Endodermal cell (in vitro differentiated cells): ENCODE data around the gene PTPN12. TPM values are rescaled to one million over a fixed set of nuclear protein-coding genes. Genes with fewer than 3 reads are reported as not detected.

Source experiments
- DNase-seq: peaks from one replicate; pipeline ENCODE4 v3.0.0-alpha.2; 2017
- H3K27ac ChIP-seq: 2 replicates; pipeline ENCODE4 v1.5.1; 2013; ENCODE audit warnings: mild to moderate bottlenecking, low read depth, low read length, moderate library complexity
- H3K27me3 ChIP-seq: 2 replicates; pipeline ENCODE4 v1.6.1; 2013; ENCODE audit warnings: mild to moderate bottlenecking, low read length, moderate library complexity; ENCODE audit not compliant: insufficient read depth, control insufficient read depth, poor library complexity, severe bottlenecking
- H3K36me3 ChIP-seq: 2 replicates; pipeline ENCODE4 v1.7.0; 2013; ENCODE audit warnings: mild to moderate bottlenecking, low read length, moderate library complexity; ENCODE audit not compliant: control insufficient read depth, insufficient read depth
- H3K4me1 ChIP-seq: one replicate; pipeline ENCODE4 v1.7.0; 2013; ENCODE audit warnings: low read length; ENCODE audit not compliant: control insufficient read depth, insufficient read depth
- H3K4me3 ChIP-seq: 2 replicates; pipeline ENCODE4 v1.5.1; 2013; ENCODE audit warnings: mild to moderate bottlenecking, low read length, moderate library complexity
- H3K9ac ChIP-seq: 2 replicates; pipeline ENCODE4 v1.6.1; 2013; ENCODE audit warnings: mild to moderate bottlenecking, low read length, moderate library complexity; ENCODE audit not compliant: poor library complexity, severe bottlenecking; ENCODE audit errors: extremely low read depth
- H3K9me3 ChIP-seq: 2 replicates; pipeline ENCODE4 v1.6.1; 2013; ENCODE audit warnings: mild to moderate bottlenecking, low read length, moderate library complexity; ENCODE audit not compliant: control insufficient read depth
- H3K27ac Mint-ChIP-seq: 2 replicates; pipeline ENCODE4 v1.8.0; 2020; ENCODE audit warnings: mixed read lengths
- H3K27me3 Mint-ChIP-seq: 2 replicates; pipeline ENCODE4 v1.8.0; 2021; ENCODE audit warnings: mild to moderate bottlenecking, mixed read lengths; ENCODE audit not compliant: insufficient read depth
- H3K36me3 Mint-ChIP-seq: 2 replicates; pipeline ENCODE4 v1.8.0; 2020; ENCODE audit warnings: low read depth, mixed read lengths
- H3K4me1 Mint-ChIP-seq: 2 replicates; pipeline ENCODE4 v1.8.0; 2020; ENCODE audit warnings: mixed read lengths
- H3K4me3 Mint-ChIP-seq: 2 replicates; pipeline ENCODE4 v1.8.0; 2020; ENCODE audit warnings: mild to moderate bottlenecking, moderate library complexity, mixed read lengths
- H3K9me3 Mint-ChIP-seq: 2 replicates; pipeline ENCODE4 v1.8.0; 2020; ENCODE audit warnings: mild to moderate bottlenecking, mixed read lengths
- CTCF ChIP-seq: fragments of 200-600 bp; sonication (generic); conservative IDR thresholded peaks from 2 replicates; pipeline ENCODE4 v1.5.0; 2021; ENCODE audit warnings: antibody characterized with exemption, mild to moderate bottlenecking
- WGBS, 2 experiments: methylation state at CpG; one replicate each; pipeline versions ENCODE4 v1.1.5 to v1.1.7; 2013; ENCODE audit warnings: missing lambda C conversion rate in 2 of 2, mixed read lengths in 1 of 2; ENCODE audit not compliant: insufficient coverage in 1 of 2, insufficient read length in 1 of 2; 5-methylcytosine and 5-hydroxymethylcytosine counted together
- total RNA-seq, 2 donors: library from RNA; stranded (reverse); fragmentation: NEBNext Ultra II Directional in 1 of 2; extraction: Animal tissue kit (Norgen Biotek cat#: 25700) in 1 of 2; gene quantifications; 2 replicates in 1 of 2; 3 replicates in 1 of 2; pipeline ENCODE4 v1.2.1, GENCODE V29; 2021

The PTPN12 gene
- total RNA-seq, 2 donors from 2014 or later = 147 to 158 TPM

DNA sequence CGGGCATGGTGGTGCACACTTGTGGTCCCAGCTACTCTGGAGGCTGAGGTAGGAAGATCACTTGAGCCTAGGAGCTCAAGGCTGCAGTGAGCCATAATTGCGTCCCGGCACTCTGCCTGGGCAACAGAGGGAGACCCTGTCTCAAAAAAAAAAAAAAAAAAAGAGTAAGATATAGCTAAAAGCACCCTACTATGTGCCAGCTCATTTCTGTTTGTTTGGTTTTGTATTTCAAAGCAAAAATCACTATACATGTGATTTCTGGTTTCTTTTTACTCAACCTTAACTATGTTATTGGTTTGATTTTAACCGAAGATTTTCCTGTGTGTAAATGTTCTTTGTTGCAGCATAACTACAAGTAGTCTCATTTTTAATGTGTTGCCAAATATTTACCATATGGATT lies 92.7 kb downstream of the PTPN12 start:
- peaks cover 68% of the 10 kb centered on the region for H3K36me3 Mint-ChIP-seq
- peaks cover 7% of the 10 kb centered on the region for H3K4me1 Mint-ChIP-seq
- H3K27ac ChIP-seq = no peak overlapping the region
- peaks cover 92% of the 10 kb centered on the region for H3K36me3 ChIP-seq
- no peaks in the 10 kb centered on the region for H3K9me3 Mint-ChIP-seq
- WGBS, 2 experiments = 100% methylated on average over 4 of the region's 4 CpGs; no CpG with 5 or more reads in 1 of the 2 experiments
- peaks cover 3% of the 10 kb centered on the region for H3K4me1 ChIP-seq
- H3K27ac Mint-ChIP-seq = no peak overlapping the region
- no peak for DNase-seq
- no peaks in the 10 kb centered on the region for H3K27me3 ChIP-seq
- no peak overlapping the region for H3K9ac ChIP-seq
- no peak overlapping the region for H3K4me3 ChIP-seq
- H3K4me3 Mint-ChIP-seq = no peak overlapping the region
- H3K27me3 Mint-ChIP-seq = no peaks in the 10 kb centered on the region
- no peaks in the 10 kb centered on the region for H3K9me3 ChIP-seq
- no peak for TF ChIP-seq CTCF

DNA sequence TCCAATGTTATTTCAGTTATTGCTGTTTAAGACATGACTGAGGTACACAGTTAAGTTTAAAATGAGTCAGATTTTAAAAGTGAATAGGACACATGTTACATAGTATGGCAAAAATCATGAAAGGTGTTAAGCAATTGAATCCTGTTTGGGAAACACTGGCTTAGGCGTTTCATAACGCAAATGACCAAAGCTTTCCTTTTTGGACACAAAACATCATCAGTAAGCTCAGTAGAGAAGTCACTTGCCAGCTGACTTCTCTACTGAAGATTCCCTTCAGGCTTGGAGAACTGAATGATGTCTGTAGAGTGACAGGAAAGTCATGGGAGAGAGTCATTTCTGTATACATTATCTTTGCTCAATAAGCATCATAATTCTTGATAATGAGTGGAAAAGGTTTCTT lies 94.7 kb downstream of the PTPN12 start:
- Mint-ChIP-seq H3K27ac (no peak overlapping the region), H3K27me3 (no peaks in the 10 kb centered on the region), H3K36me3 (peaks cover 70% of the 10 kb centered on the region), H3K4me1 (peaks cover 3% of the 10 kb centered on the region), H3K4me3 (no peak overlapping the region), H3K9me3 (no peaks in the 10 kb centered on the region)
- no peak for DNase-seq
- H3K27me3 ChIP-seq = no peaks in the 10 kb centered on the region
- peaks cover 3% of the 10 kb centered on the region for H3K4me1 ChIP-seq
- no peaks in the 10 kb centered on the region for H3K9me3 ChIP-seq
- WGBS, 2 experiments = 98 to 100% methylated on average over 2 of the region's 2 CpGs
- no peak overlapping the region for H3K27ac ChIP-seq
- no peak for TF ChIP-seq CTCF
- H3K4me3 ChIP-seq = no peak overlapping the region
- no peak overlapping the region for H3K9ac ChIP-seq
- H3K36me3 ChIP-seq = peaks cover 95% of the 10 kb centered on the region

- no peak for TF ChIP-seq CTCF
- H3K4me3 Mint-ChIP-seq = no peak overlapping the region
- Histone ChIP-seq H3K9me3 (no peaks in the 10 kb centered on the region), H3K36me3 (peaks cover 81% of the 10 kb centered on the region), H3K4me3 (no peak overlapping the region), H3K27ac (no peak overlapping the region), H3K27me3 (no peaks in the 10 kb centered on the region), H3K9ac (no peak overlapping the region), H3K4me1 (no peaks in the 10 kb centered on the region)
- H3K27me3 Mint-ChIP-seq = no peaks in the 10 kb centered on the region
- H3K27ac Mint-ChIP-seq = no peak overlapping the region
- no peak for DNase-seq
- H3K36me3 Mint-ChIP-seq = peaks cover 67% of the 10 kb centered on the region
- no peaks in the 10 kb centered on the region for H3K4me1 Mint-ChIP-seq
- H3K9me3 Mint-ChIP-seq = no peaks in the 10 kb centered on the region
- WGBS, 2 experiments = 93 to 94% methylated on average over 4 of the region's 4 CpGs
Observed at GRCh38 chr7:77644774-77645173, 107.7 kb downstream of the PTPN12 start.
